OCI-LY1 (cell line): ENCODE data around the gene OSGIN1.

ENCODE experiments used
- H2AFZ ChIP-seq: fragments of 200-600 bp; sonication (generic), shearing (Covaris generic); 2 replicates; pipeline ENCODE4 v1.6.0; 2014; ENCODE audit warnings: antibody characterized with exemption, mild to moderate bottlenecking, low read length
- H3F3A ChIP-seq: fragments of 200-600 bp; sonication (generic), shearing (Covaris generic); 2 replicates; pipeline ENCODE4 v1.6.0; 2014; ENCODE audit warnings: mild to moderate bottlenecking, antibody characterized with exemption, low read length, moderate library complexity; ENCODE audit not compliant: insufficient read depth
- H3K27ac ChIP-seq: fragments of 200-600 bp; sonication (generic); 2 replicates; pipeline ENCODE4 v1.5.1; 2014; ENCODE audit warnings: low read length, mixed run types, mild to moderate bottlenecking, low read depth; ENCODE audit not compliant: poor library complexity, severe bottlenecking
- H3K27me3 ChIP-seq: fragments of 200-600 bp; sonication (generic); 2 replicates; pipeline ENCODE4 v1.6.0; 2014; ENCODE audit warnings: antibody characterized with exemption, mild to moderate bottlenecking, low read length, moderate library complexity; ENCODE audit not compliant: insufficient read depth
- H3K36me3 ChIP-seq: fragments of 200-600 bp; sonication (generic); 2 replicates; pipeline ENCODE4 v1.6.1; 2014; ENCODE audit warnings: mild to moderate bottlenecking, antibody characterized with exemption, low read length, moderate library complexity, mixed read lengths; ENCODE audit not compliant: insufficient read depth
- H3K4me1 ChIP-seq: fragments of 200-600 bp; sonication (generic); 2 replicates; pipeline ENCODE4 v1.5.1; 2014; ENCODE audit warnings: mild to moderate bottlenecking, low read length, moderate library complexity; ENCODE audit not compliant: insufficient read depth, severe bottlenecking
- H3K4me2 ChIP-seq: fragments of 200-600 bp; sonication (generic), shearing (Covaris generic); 2 replicates; pipeline ENCODE4 v1.6.1; 2014; ENCODE audit warnings: low read length
- H3K4me3 ChIP-seq: fragments of 200-600 bp; sonication (generic); 2 replicates; pipeline ENCODE4 v1.5.1; 2014; ENCODE audit warnings: low read length, low read depth, mild to moderate bottlenecking, mixed read lengths; ENCODE audit not compliant: poor library complexity, severe bottlenecking
- H3K79me2 ChIP-seq: fragments of 200-600 bp; shearing (Covaris generic); 2 replicates; pipeline ENCODE4 v1.6.1; 2016; ENCODE audit warnings: mixed run types, low read length, mixed read lengths; ENCODE audit not compliant: insufficient read depth
- H3K9ac ChIP-seq: fragments of 200-600 bp; sonication (generic), shearing (Covaris generic); 2 replicates; pipeline ENCODE4 v1.6.1; 2014; ENCODE audit warnings: mild to moderate bottlenecking, low read length, mixed read lengths
- H3K9me2 ChIP-seq: fragments of 200-600 bp; sonication (generic), shearing (Covaris generic); 2 replicates; pipeline ENCODE4 v1.6.1; 2014; ENCODE audit warnings: low read depth, mild to moderate bottlenecking, low read length, mixed read lengths
- H3K9me3 ChIP-seq: fragments of 200-600 bp; shearing (Covaris generic); 2 replicates; pipeline ENCODE4 v1.6.1; 2014; ENCODE audit warnings: low read length, mixed read lengths
- H4K20me1 ChIP-seq: fragments of 200-600 bp; sonication (generic), shearing (Covaris generic); 2 replicates; pipeline ENCODE4 v1.6.0; 2016; ENCODE audit warnings: mild to moderate bottlenecking, low read length; ENCODE audit not compliant: insufficient read depth
- EZH2 ChIP-seq: fragments of 200-600 bp; sonication (generic), shearing (Covaris generic); IDR thresholded peaks from 2 replicates; pipeline ENCODE4 v1.8.0; 2017; ENCODE audit warnings: borderline replicate concordance, mixed run types, mild to moderate bottlenecking, antibody characterized with exemption, low read length, moderate library complexity, mixed read lengths
- TF ChIP-seq, protein P1 (sequence below): fragments of 200-600 bp; sonication (generic), shearing (Covaris generic); IDR thresholded peaks from 2 replicates; pipeline ENCODE4 v1.5.1; 2017; ENCODE audit warnings: mild to moderate bottlenecking, antibody characterized with exemption, low read length, moderate library complexity, mixed read lengths

Gene OSGIN1

DNA sequence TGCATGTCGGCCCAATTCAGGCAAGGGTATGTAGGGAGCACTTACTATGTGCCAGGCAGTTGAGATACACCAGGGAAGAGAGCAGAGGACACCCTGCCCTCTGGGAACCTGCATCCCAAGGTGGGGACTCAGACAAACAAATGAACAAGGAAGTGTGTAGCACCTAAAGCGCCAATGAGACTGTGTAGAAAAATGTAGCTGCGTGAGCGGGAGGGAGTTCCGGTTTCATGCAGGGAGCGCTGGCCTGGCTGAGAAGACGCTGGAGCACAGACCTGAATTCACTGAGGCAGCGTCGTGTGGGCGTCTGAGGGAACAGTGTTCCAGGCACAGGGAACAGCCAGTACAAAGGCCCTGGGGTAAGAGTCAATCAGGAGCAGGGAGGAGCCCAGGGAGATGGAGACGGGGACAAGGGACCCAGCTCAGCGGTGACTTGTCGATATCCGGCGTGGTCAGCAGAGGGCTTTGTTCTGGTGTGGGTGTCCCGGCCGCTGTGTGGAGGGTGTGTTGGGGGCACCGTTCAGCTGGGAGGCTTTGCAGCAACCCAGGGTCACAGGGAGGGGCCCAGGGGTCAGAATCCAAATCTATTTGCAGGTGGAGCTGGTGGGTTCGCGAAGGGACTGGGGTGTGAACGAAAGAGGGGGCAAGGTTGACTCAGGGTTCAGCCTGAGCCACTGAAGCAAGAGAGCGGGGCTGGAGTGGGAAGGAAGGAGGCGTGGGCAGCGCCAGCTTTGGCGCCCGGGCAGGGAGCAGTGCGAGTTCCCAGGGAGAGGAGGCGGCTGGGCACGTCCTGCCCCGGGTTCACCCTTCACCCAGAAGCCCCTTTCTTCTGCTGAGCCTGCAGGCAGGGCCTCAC, 17.8 kb upstream of the OSGIN1 start:
- Histone ChIP-seq H3K9ac (no peak overlapping the region), H3K9me2 (no peaks in the 10 kb centered on the region), H3K4me2 (no peak overlapping the region), H3F3A (no peaks in the 10 kb centered on the region), H3K36me3 (no peaks in the 10 kb centered on the region), H4K20me1 (no peaks in the 10 kb centered on the region), H3K79me2 (no peaks in the 10 kb centered on the region), H2AFZ (no peak overlapping the region), H3K9me3 (no peaks in the 10 kb centered on the region), H3K4me1 (no peaks in the 10 kb centered on the region), H3K27ac (no peak overlapping the region), H3K27me3 (0 out of 2 replicates have a peak, but pooled peaks cover 3% of the 10 kb centered on the region), H3K4me3 (no peak overlapping the region)
- TF ChIP-seq, protein P1, sequence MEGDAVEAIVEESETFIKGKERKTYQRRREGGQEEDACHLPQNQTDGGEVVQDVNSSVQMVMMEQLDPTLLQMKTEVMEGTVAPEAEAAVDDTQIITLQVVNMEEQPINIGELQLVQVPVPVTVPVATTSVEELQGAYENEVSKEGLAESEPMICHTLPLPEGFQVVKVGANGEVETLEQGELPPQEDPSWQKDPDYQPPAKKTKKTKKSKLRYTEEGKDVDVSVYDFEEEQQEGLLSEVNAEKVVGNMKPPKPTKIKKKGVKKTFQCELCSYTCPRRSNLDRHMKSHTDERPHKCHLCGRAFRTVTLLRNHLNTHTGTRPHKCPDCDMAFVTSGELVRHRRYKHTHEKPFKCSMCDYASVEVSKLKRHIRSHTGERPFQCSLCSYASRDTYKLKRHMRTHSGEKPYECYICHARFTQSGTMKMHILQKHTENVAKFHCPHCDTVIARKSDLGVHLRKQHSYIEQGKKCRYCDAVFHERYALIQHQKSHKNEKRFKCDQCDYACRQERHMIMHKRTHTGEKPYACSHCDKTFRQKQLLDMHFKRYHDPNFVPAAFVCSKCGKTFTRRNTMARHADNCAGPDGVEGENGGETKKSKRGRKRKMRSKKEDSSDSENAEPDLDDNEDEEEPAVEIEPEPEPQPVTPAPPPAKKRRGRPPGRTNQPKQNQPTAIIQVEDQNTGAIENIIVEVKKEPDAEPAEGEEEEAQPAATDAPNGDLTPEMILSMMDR = no peak
- no peak for TF ChIP-seq EZH2

DNA sequence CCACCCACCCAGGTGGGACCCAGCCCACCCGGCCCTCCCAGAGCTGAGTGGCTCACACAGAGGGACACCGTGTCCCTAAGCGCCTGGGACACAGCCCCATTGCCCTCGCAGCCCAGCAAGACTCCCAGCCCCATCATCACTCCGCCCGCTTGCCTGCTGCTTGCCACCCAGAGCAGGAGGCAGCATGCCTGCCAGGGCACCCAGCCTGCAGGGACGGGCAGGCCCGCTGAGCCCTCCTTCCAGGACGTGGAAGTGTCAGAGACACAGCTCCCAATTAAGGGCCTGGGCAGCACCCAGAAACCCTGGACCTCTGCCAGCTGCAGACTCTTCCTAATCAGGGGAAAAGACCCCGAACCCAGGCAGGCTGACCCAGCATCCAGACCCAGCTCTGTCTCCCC, 17.2 kb upstream of the OSGIN1 start:
- Histone ChIP-seq H3K79me2 (no peaks in the 10 kb centered on the region), H3K4me2 (no peak overlapping the region)

DNA sequence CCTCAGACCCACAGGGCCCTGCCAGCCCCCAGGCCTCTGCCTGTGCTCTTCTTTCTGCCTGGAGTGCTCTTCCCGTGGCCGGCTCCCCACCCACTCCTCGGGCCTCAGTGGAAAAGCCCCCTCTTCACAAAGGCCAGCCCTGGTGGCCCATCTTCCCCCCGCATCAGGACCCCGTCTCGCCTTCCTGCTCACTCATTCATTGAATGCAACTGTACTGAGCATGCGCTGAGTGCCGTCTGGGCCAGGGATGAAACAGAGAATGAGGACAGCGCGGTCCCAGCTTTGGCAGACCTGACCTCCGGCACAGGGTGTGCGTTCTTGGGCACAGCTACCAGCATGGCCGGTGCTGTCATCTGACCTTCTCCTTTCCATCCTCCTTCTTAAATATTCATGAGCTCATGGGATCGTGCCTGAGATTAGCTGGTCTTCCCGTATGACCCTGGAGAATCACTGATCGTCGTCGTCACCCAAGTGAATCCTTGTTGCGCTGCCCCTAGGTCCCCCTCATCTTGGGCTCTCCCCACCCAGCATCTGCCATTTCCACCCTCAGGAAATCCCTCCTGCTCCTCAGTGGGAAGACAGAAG, 16.4 kb upstream of the OSGIN1 start:
- no peak overlapping the region for H3K4me3 ChIP-seq
- H3K4me1 ChIP-seq = no peaks in the 10 kb centered on the region
- no peak overlapping the region for H3K27ac ChIP-seq
- no peaks in the 10 kb centered on the region for H4K20me1 ChIP-seq
- H3K79me2 ChIP-seq = no peaks in the 10 kb centered on the region
- H3K4me2 ChIP-seq = no peak overlapping the region
- 0 out of 2 replicates have a peak, but pooled peaks cover under 1% of the 10 kb centered on the region for H3K27me3 ChIP-seq
- no peaks in the 10 kb centered on the region for H3K9me3 ChIP-seq
- no peaks in the 10 kb centered on the region for H3F3A ChIP-seq
- no peaks in the 10 kb centered on the region for H3K9me2 ChIP-seq
- H2AFZ ChIP-seq = no peak overlapping the region
- H3K9ac ChIP-seq = no peak overlapping the region
- TF ChIP-seq, protein P1 = no peak
- no peak for TF ChIP-seq EZH2
- H3K36me3 ChIP-seq = no peaks in the 10 kb centered on the region

More for the DNA sequence above, 17.2 kb upstream of the OSGIN1 start:
- no peaks in the 10 kb centered on the region for H3F3A ChIP-seq
- no peak overlapping the region for H3K4me3 ChIP-seq
- H3K27me3 ChIP-seq = 0 out of 2 replicates have a peak, but pooled peaks cover 3% of the 10 kb centered on the region
- H3K36me3 ChIP-seq = no peaks in the 10 kb centered on the region
- no peak overlapping the region for H3K9ac ChIP-seq
- no peaks in the 10 kb centered on the region for H3K9me2 ChIP-seq
- H3K27ac ChIP-seq = no peak overlapping the region
- no peak for TF ChIP-seq EZH2
- TF ChIP-seq, protein P1 = no peak
- no peaks in the 10 kb centered on the region for H3K4me1 ChIP-seq
- no peaks in the 10 kb centered on the region for H3K9me3 ChIP-seq
- H2AFZ ChIP-seq = no peak overlapping the region
- no peaks in the 10 kb centered on the region for H4K20me1 ChIP-seq
